DOHH2 (cell line): Measurements from ENCODE around the gene ALCAM.

Experiments used
- H3F3A ChIP-seq: fragments of 200-600 bp; sonication (generic), shearing (Covaris generic); 2 replicates; pipeline ENCODE4 v1.6.0; 2016; ENCODE audit warnings: antibody characterized with exemption, mild to moderate bottlenecking; ENCODE audit not compliant: control insufficient read depth, insufficient read depth
- H3K27ac ChIP-seq: fragments of 200-600 bp; sonication (generic); 2 replicates; pipeline ENCODE4 v1.5.1; 2014; ENCODE audit warnings: low read depth, mild to moderate bottlenecking, low read length, moderate library complexity
- H3K27me3 ChIP-seq: fragments of 200-600 bp; sonication (generic); 2 replicates; pipeline ENCODE4 v1.6.1; 2014; ENCODE audit warnings: mild to moderate bottlenecking, low read length, mixed read lengths; ENCODE audit not compliant: control insufficient read depth
- H3K36me3 ChIP-seq: fragments of 200-600 bp; sonication (generic); 2 replicates; pipeline ENCODE4 v1.6.1; 2014; ENCODE audit warnings: mild to moderate bottlenecking, low read length, moderate library complexity, mixed read lengths; ENCODE audit not compliant: control insufficient read depth
- H3K4me1 ChIP-seq: fragments of 200-600 bp; sonication (generic); 2 replicates; pipeline ENCODE4 v1.6.1; 2014; ENCODE audit warnings: mild to moderate bottlenecking, low read length, mixed read lengths; ENCODE audit not compliant: control insufficient read depth
- H3K4me2 ChIP-seq: fragments of 200-600 bp; sonication (generic); 2 replicates; pipeline ENCODE4 v1.6.0; 2014; ENCODE audit warnings: mild to moderate bottlenecking, low read length, moderate library complexity
- H3K4me3 ChIP-seq: fragments of 200-600 bp; sonication (generic); 2 replicates; pipeline ENCODE4 v1.5.1; 2014; ENCODE audit warnings: mild to moderate bottlenecking, low read length, mixed read lengths
- H3K79me2 ChIP-seq: fragments of 200-600 bp; sonication (generic); 2 replicates; pipeline ENCODE4 v1.6.1; 2014; ENCODE audit warnings: mild to moderate bottlenecking, low read length, mixed read lengths; ENCODE audit not compliant: control insufficient read depth
- H3K9me2 ChIP-seq: fragments of 200-600 bp; sonication (generic); replicated peaks from 2 replicates; pipeline ENCODE4 v1.6.1; 2014; ENCODE audit warnings: mild to moderate bottlenecking, low read length, mixed read lengths; ENCODE audit not compliant: control insufficient read depth
- H3K9me3 ChIP-seq: fragments of 200-600 bp; sonication (generic); 2 replicates; pipeline ENCODE4 v1.6.1; 2014; ENCODE audit warnings: antibody characterized with exemption, low read length, mixed read lengths; ENCODE audit not compliant: control insufficient read depth, insufficient read depth
- H4K20me1 ChIP-seq: fragments of 200-600 bp; sonication (generic); 2 replicates; pipeline ENCODE4 v1.6.0; 2014; ENCODE audit warnings: low read depth, mild to moderate bottlenecking, antibody characterized with exemption, low read length, moderate library complexity; ENCODE audit not compliant: control insufficient read depth, insufficient read depth
- CTCF ChIP-seq: fragments of 200-600 bp; sonication (generic); IDR thresholded peaks from one replicate; pipeline ENCODE4 v1.5.1; 2014; ENCODE audit warnings: antibody characterized with exemption, mild to moderate bottlenecking, low read depth, low read length; ENCODE audit not compliant: poor library complexity, severe bottlenecking
- EZH2phosphoT487 ChIP-seq: fragments of 200-600 bp; sonication (generic); IDR thresholded peaks from 2 replicates; pipeline ENCODE4 v1.6.1; 2017; ENCODE audit warnings: borderline replicate concordance, mild to moderate bottlenecking, antibody characterized with exemption, low read length, moderate library complexity, mixed read lengths

Gene ALCAM

DNA sequence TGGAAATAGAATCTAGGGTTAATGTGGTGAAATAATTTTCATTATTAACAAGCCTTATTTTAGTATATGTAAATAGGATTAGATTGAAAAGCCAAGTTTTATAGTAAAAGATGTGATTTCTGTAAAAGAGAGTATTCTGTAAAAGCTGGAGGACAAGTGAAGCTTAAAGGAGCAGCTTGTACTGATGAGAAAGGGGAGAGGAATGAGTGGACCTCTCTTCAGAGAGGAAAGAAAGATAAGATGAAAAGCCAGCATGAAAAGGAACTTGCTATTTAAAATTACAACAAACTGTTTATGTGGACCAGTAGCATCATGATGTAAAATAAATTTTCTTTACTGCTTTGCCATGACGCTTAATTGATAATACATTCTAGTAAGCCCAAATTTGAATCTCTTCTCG is 18.5 kb downstream of the ALCAM start:
- no peak overlapping the region for H3K4me3 ChIP-seq
- H3K9me2 ChIP-seq: no peaks in the 10 kb centered on the region
- peak overlapping the region; percentile 45; the same call in 1 of the 2 replicates for H3K4me2 ChIP-seq
- peaks cover 34% of the 10 kb centered on the region for H3K4me1 ChIP-seq
- H3K36me3 ChIP-seq: no peaks in the 10 kb centered on the region
- H3K27ac ChIP-seq: no peak overlapping the region
- peaks cover 28% of the 10 kb centered on the region for H3K79me2 ChIP-seq
- TF ChIP-seq EZH2phosphoT487 (no peak), CTCF (no peak)
- peaks cover 5% of the 10 kb centered on the region; the same call in 1 of the 2 replicates for H3K9me3 ChIP-seq
- peaks cover 2% of the 10 kb centered on the region; the same call in 1 of the 2 replicates for H3F3A ChIP-seq
- H4K20me1 ChIP-seq: no peaks in the 10 kb centered on the region
- no peaks in the 10 kb centered on the region for H3K27me3 ChIP-seq

DNA sequence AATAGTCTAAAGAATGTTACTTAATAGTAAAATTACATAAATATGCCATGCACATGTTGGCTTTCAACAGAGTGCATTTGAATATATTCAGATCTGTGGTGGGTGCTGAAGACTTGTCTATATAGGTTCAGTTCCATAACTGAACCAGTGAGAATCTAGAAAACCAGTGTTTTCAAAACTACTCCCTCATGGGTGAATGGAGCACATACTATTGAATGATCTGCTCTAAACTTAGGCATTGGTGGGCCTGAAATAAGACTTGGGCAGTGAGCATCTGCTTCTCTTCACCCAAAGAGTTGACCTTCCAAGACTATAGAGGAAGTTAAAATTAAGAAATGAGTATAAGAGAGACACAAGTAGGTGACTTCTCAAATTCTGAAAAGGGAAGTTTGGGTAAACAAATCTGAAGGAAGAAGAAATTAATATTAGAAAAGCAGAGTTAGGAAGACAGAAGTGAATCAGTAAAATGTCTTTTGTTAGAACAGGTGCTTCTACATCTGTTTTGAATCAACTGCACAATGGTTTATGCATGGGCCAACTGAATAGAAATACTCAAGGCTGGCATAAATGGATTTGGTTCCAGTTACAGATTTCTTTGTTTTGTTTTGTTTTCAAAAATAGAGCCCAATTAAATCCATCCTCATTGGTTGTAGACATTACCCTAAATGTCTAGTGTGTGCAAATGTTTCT is 19.3 kb downstream of the ALCAM start:
- peaks cover 2% of the 10 kb centered on the region; the same call in 1 of the 2 replicates for H3F3A ChIP-seq
- TF ChIP-seq EZH2phosphoT487 (no peak), CTCF (no peak)
- H3K27me3 ChIP-seq: no peaks in the 10 kb centered on the region
- H3K36me3 ChIP-seq: no peaks in the 10 kb centered on the region
- peak overlapping the region; percentile 45 for H3K4me2 ChIP-seq
- H3K4me1 ChIP-seq: peaks cover 34% of the 10 kb centered on the region
- H4K20me1 ChIP-seq: no peaks in the 10 kb centered on the region
- peak overlapping the region; percentile 44 for H3K27ac ChIP-seq
- peaks cover 31% of the 10 kb centered on the region for H3K79me2 ChIP-seq
- H3K9me2 ChIP-seq: no peaks in the 10 kb centered on the region
- H3K4me3 ChIP-seq: peak overlapping the region; percentile 43
- H3K9me3 ChIP-seq: peaks cover 5% of the 10 kb centered on the region; the same call in 1 of the 2 replicates

GRCh38 chr3:105387122-105387751 is 20.5 kb downstream of the ALCAM start:
- H3K36me3 ChIP-seq: no peaks in the 10 kb centered on the region
- H3F3A ChIP-seq: peaks cover 2% of the 10 kb centered on the region; the same call in 1 of the 2 replicates
- peaks cover 5% of the 10 kb centered on the region; the same call in 1 of the 2 replicates for H3K9me3 ChIP-seq
- H3K27me3 ChIP-seq: no peaks in the 10 kb centered on the region
- no peak overlapping the region for H3K4me3 ChIP-seq
- peak overlapping the region; percentile 1; the same call in 1 of the 2 replicates for H3K4me2 ChIP-seq
- no peak overlapping the region for H3K27ac ChIP-seq
- TF ChIP-seq EZH2phosphoT487: no peak
- no peak for TF ChIP-seq CTCF
- peaks cover 36% of the 10 kb centered on the region for H3K79me2 ChIP-seq
- H3K9me2 ChIP-seq: no peaks in the 10 kb centered on the region
- peaks cover 34% of the 10 kb centered on the region for H3K4me1 ChIP-seq
- no peaks in the 10 kb centered on the region for H4K20me1 ChIP-seq
